ENCODE results near the gene PID1.

The PID1 gene

DNA sequence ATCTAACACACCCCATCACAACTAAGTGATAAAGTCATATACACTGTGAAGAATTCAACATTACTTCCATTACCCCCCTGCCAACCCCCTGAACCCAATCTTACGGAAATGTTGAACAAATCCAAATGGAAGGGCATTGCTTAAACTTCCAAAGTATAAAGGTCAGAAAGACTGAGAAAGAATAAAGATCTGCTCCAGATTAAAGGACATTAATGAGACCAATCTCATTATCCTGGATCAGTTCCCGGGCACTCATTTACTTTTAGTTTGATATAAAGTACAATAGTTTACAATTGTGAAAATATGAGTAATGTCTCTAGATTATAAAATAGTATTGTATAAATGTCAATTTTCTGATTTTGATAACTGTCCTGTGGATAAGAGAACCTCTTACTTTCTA, 229.4 kb downstream of the PID1 start:
- no peaks in the 10 kb centered on the region for H3K27me3 Mint-ChIP-seq (ENCODE audit: low read depth)
- H3K4me1 Mint-ChIP-seq (ENCODE audit: low read depth) = no peaks in the 10 kb centered on the region
- no peak for DNase-seq (ENCODE audit: low spot score)
- H3K27ac Mint-ChIP-seq = no peak overlapping the region
- H3K36me3 Mint-ChIP-seq (ENCODE audit: low read depth) = no peaks in the 10 kb centered on the region
- peaks cover 7% of the 10 kb centered on the region for H3K9me3 Mint-ChIP-seq
- H3K4me3 Mint-ChIP-seq = no peak overlapping the region

DNA sequence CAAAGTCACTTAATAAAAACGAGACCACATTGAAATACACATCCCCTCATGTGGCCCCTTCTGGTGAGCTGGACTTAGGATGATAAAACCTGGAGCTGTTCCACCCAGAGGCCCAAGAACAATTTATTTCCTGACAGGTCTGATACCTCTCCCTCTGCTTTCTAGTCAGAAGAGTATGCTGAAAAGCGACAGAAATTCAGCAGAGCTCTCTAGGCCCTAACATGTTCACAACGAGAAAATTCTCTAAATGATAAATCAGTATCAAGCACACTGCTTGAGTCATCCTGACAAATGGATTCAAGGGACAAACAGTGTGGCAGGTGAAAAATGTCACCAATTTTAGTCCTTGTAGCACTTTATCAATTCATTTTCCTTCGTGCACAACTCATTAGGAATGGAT, 233.5 kb downstream of the PID1 start:
- no peaks in the 10 kb centered on the region for H3K27me3 Mint-ChIP-seq (ENCODE audit: low read depth)
- DNase-seq (ENCODE audit: low spot score) = no peak
- H3K9me3 Mint-ChIP-seq = no peaks in the 10 kb centered on the region
- H3K36me3 Mint-ChIP-seq (ENCODE audit: low read depth) = no peaks in the 10 kb centered on the region
- no peak overlapping the region for H3K27ac Mint-ChIP-seq
- no peak overlapping the region for H3K4me3 Mint-ChIP-seq
- no peaks in the 10 kb centered on the region for H3K4me1 Mint-ChIP-seq (ENCODE audit: low read depth)

DNA sequence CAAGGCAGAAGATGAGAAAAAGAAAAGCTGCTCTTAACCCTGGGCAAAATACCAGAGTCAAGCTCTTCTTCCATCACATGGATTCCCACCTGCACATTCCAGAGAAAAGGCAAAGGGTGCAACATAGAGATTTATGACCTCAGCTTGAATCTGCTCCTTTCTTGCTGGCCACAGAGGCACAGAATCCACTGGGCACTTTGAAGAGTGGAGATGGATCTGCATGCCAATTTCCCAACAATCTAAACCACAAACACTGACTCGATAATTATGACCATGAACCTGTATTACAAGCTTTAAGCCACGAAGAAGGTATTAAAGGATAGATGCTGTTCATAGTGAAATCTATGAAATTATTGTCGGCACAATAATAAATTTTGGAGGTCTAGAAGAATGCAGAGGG, 237.3 kb downstream of the PID1 start:
- no peaks in the 10 kb centered on the region for H3K36me3 Mint-ChIP-seq (ENCODE audit: low read depth)

DNA sequence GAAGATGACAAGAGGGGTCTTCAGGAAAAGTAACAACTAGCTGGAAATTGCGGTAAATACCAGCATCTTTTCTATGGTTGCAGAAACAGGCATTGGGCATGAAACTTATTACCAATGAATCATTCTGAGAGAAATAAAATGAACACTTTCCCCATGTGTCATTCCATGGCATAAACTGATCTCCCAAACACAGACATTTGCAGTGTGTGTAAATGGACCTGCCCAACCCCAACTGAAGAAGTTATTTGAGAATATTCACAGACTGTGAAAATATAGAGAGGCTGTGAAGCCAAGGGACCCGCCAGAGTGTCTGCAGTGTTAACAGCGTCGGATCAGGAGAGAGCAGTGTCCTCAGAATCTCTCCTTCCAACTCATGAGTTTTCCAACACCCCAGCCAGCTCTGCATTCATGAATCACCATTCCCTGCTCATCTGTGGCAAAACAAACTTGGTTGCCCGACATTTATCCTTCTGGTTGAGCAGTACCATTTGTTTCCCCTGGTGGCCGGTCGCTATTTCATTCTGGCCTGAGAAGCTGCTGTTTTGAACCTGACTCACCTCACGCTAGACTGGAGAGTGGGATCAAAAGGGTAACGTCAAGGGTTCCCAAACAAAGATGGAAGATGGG, 238.4 kb downstream of the PID1 start:
- no peak overlapping the region for H3K27ac Mint-ChIP-seq
- no peaks in the 10 kb centered on the region for H3K4me1 Mint-ChIP-seq (ENCODE audit: low read depth)
- no peak overlapping the region for H3K4me3 Mint-ChIP-seq
- no peak for DNase-seq (ENCODE audit: low spot score)
- H3K36me3 Mint-ChIP-seq (ENCODE audit: low read depth) = no peaks in the 10 kb centered on the region
- H3K27me3 Mint-ChIP-seq (ENCODE audit: low read depth) = no peaks in the 10 kb centered on the region
- H3K9me3 Mint-ChIP-seq = peaks cover 18% of the 10 kb centered on the region

More for the DNA sequence above, 237.3 kb downstream of the PID1 start:
- no peak overlapping the region for H3K4me3 Mint-ChIP-seq
- peaks cover 13% of the 10 kb centered on the region for H3K9me3 Mint-ChIP-seq
- no peak overlapping the region for H3K27ac Mint-ChIP-seq
- H3K4me1 Mint-ChIP-seq (ENCODE audit: low read depth) = no peaks in the 10 kb centered on the region
- no peaks in the 10 kb centered on the region for H3K27me3 Mint-ChIP-seq (ENCODE audit: low read depth)
- DNase-seq (ENCODE audit: low spot score) = no peak

DNA sequence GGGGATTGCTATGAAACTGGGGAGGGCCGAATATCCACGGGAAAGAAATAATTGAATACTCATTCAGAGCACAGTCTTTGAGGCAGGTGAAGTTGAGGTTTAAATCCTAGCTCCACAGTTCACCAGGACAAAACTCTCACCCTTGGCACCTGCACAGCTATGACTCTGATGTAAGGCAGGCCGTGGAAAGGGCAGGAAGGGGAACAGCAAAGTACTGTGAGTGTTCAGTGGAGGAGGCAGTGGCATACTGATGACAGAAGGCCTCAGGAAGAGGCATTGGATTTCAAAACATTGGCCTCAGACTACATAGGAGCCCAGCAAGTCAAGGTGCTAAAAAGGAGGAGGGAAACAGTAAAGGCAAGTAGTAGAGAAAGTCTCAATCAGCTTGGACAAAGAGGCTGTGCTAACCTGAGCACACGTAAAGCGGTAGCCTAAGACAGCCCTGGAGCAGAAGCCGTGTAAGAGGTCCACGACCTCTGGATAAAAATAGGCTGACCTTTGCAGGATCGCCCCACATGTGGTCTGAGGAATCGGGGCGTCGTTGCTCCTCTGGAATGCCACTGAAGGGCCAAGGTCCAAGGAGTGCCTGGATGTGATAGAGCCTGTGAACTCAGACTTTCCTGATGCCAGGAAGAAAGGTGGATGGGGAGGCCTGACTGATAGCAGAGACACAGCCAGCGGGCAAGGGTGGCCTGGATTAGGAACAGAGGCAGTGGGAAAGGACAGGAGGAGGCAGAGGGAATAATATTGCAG, 243.6 kb downstream of the PID1 start:
- H3K4me3 Mint-ChIP-seq = no peak overlapping the region
- DNase-seq (ENCODE audit: low spot score) = no peak
- H3K27me3 Mint-ChIP-seq (ENCODE audit: low read depth) = no peaks in the 10 kb centered on the region
- no peak overlapping the region for H3K27ac Mint-ChIP-seq
- peaks cover 34% of the 10 kb centered on the region for H3K9me3 Mint-ChIP-seq
- no peaks in the 10 kb centered on the region for H3K36me3 Mint-ChIP-seq (ENCODE audit: low read depth)
- no peaks in the 10 kb centered on the region for H3K4me1 Mint-ChIP-seq (ENCODE audit: low read depth)

DNA sequence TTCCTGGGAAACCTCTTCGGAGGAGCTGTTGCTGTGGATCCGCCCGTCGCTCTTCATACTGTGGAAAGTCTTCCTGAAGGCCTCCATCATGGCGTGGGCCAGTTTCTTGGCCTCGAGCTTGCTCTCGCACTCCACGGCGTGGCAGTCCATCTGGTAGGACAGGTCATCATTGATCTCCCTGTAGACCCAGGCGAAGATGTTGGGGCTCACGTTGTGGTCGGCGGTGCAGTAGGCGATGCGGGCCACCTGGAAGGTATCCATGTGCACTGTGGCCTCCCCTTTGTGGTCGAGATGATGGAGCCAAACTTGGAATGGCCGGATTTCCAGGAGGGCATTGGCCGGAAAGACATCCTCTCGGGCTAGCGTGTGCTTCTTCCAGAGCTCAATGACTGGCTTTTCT, 245.4 kb downstream of the PID1 start:
- DNase-seq (ENCODE audit: low spot score) = no peak
- Mint-ChIP-seq H3K4me1 (ENCODE audit: low read depth) (no peaks in the 10 kb centered on the region), H3K9me3 (peaks cover 32% of the 10 kb centered on the region), H3K27ac (no peak overlapping the region), H3K27me3 (ENCODE audit: low read depth) (no peaks in the 10 kb centered on the region), H3K36me3 (ENCODE audit: low read depth) (no peaks in the 10 kb centered on the region), H3K4me3 (no peak overlapping the region)

DNA sequence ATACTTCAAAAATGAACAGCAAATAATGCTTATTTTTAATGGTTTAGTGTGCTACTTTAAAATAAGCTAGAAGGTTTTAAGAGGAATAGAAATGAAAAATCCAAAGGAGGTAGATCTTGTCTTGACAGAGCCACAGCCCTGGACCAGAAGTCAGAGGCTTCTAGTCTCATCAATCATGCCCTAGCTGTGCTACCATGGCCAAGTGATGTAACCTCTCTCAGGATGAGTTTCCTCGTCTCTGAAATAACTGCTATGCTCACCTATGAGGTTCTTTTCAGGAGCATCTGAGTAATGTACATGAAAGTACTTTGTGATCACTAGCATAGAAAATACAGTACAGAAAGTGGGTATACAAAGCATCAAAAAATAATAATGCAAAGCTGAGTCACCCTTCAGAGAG, 248.4 kb downstream of the PID1 start:
- no peak for DNase-seq (ENCODE audit: low spot score)
- Mint-ChIP-seq H3K4me1 (ENCODE audit: low read depth) (no peaks in the 10 kb centered on the region), H3K27me3 (ENCODE audit: low read depth) (no peaks in the 10 kb centered on the region), H3K27ac (no peak overlapping the region), H3K4me3 (no peak overlapping the region), H3K9me3 (peaks cover 28% of the 10 kb centered on the region), H3K36me3 (ENCODE audit: low read depth) (no peaks in the 10 kb centered on the region)

DNA sequence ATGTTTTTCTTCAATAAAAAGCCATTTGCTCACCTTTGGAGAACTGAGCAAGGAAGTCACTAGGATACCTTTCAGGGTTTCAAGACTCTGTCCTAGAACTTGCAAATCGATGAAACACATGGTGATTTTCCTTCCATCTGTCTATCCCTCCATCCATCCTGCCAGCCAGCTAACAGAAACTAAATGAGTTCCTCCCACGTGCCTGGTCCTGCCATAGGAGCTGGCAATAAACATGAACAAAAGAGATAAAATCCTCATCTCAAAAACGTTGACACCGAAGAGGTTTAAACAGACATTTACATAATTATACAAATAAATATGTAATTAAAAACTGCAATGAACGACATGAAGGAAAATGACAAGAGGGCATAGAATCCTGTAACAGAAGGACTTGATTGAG, 249.0 kb downstream of the PID1 start:
- no peak overlapping the region for H3K4me3 Mint-ChIP-seq
- H3K27ac Mint-ChIP-seq = no peak overlapping the region
- peaks cover 25% of the 10 kb centered on the region for H3K9me3 Mint-ChIP-seq

DNA sequence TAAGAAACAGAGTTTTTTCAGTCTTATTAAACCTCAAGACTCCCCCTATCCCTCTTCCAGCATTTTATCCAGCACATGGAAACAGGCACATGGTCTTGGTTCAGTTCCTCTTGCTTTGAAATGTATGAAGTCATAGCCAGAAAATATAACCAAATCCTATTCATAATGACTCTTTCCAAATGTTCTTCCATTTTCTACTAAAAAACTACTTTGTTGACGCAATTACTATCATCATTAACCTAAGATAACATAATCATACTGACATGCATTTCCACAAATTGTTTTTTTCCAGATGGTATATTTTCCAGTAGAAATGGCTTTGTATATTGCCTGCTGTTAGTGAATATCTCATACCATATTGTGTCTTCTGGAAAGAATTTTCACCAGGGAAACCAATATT, 261.3 kb downstream of the PID1 start:
- no peak for DNase-seq (ENCODE audit: low spot score)
- no peaks in the 10 kb centered on the region for H3K36me3 Mint-ChIP-seq (ENCODE audit: low read depth)

More for the DNA sequence above, 249.0 kb downstream of the PID1 start:
- Mint-ChIP-seq H3K4me1 (ENCODE audit: low read depth) (no peaks in the 10 kb centered on the region), H3K36me3 (ENCODE audit: low read depth) (no peaks in the 10 kb centered on the region), H3K27me3 (ENCODE audit: low read depth) (no peaks in the 10 kb centered on the region)
- no peak for DNase-seq (ENCODE audit: low spot score)

DNA sequence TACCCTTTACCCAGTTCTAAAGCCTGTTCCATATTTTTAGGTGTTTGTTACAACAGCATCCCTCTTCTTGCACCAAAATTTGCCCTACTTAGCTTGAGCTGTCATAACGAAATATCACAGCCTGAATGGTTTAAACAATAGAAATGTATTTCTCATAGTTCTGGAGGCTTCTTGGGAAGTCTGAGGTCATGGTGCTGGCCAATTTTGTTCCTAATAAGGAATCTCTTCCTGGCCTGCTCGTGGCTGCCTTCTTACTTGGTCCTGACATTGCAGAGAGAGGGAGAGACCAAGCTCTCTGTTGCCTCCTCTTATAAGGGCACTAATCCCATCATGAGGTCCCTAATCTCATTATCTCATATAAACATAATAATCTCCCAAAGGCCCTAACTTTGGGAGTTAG, 267.8 kb downstream of the PID1 start:
- no peaks in the 10 kb centered on the region for H3K4me1 Mint-ChIP-seq (ENCODE audit: low read depth)
- no peak for DNase-seq (ENCODE audit: low spot score)
- H3K27ac Mint-ChIP-seq = no peak overlapping the region
- peaks cover 25% of the 10 kb centered on the region for H3K9me3 Mint-ChIP-seq
- no peaks in the 10 kb centered on the region for H3K36me3 Mint-ChIP-seq (ENCODE audit: low read depth)
- no peak overlapping the region for H3K4me3 Mint-ChIP-seq
- H3K27me3 Mint-ChIP-seq (ENCODE audit: low read depth) = no peaks in the 10 kb centered on the region

More for the DNA sequence above, 261.3 kb downstream of the PID1 start:
- no peaks in the 10 kb centered on the region for H3K27me3 Mint-ChIP-seq (ENCODE audit: low read depth)
- no peak overlapping the region for H3K27ac Mint-ChIP-seq
- peaks cover 3% of the 10 kb centered on the region for H3K9me3 Mint-ChIP-seq
- H3K4me3 Mint-ChIP-seq = no peak overlapping the region
- no peaks in the 10 kb centered on the region for H3K4me1 Mint-ChIP-seq (ENCODE audit: low read depth)

DNA sequence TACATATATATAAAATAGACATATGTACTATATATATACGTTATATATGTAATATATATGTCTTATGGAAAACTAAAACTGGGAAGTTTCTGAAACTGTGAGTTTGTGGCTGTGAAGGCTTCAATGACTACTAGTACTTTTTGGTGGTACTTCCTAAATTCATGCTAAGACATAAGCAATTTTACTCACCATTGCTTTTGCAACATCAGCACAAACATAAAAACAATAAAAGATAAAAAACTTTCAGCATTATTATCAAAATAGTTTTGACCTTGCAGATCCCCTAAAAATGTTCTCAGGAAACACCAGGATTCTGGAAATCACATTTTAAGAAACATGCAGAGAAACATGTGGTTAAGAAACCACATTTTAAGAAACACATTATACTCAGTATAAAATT, 269.9 kb downstream of the PID1 start:
- Mint-ChIP-seq H3K27ac (no peak overlapping the region), H3K4me1 (ENCODE audit: low read depth) (no peaks in the 10 kb centered on the region), H3K4me3 (no peak overlapping the region), H3K9me3 (peaks cover 28% of the 10 kb centered on the region), H3K36me3 (ENCODE audit: low read depth) (no peaks in the 10 kb centered on the region), H3K27me3 (ENCODE audit: low read depth) (no peaks in the 10 kb centered on the region)
- DNase-seq (ENCODE audit: low spot score) = no peak

DNA sequence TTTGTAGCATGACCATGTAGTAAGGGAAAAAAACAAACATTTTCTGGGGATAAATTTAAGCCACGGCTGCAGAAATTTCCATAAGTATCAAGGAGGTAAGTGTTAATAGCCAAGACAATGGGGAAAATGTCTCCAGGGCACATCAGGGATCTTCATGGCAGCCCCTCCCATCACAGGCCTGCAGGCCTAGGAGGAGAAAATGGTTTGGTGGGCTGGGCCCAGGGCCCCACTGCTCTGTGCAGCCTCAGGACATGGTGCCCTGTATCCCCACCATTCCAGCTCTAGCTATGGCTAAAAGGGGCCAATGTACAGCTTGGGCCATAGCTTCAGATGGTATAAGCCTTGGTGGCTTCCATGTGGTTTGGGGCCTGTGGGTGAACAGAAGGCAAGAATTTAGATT, 271.8 kb downstream of the PID1 start:
- H3K4me3 Mint-ChIP-seq = no peak overlapping the region
- H3K27ac Mint-ChIP-seq = no peak overlapping the region
- no peaks in the 10 kb centered on the region for H3K4me1 Mint-ChIP-seq (ENCODE audit: low read depth)
- no peaks in the 10 kb centered on the region for H3K36me3 Mint-ChIP-seq (ENCODE audit: low read depth)
- no peaks in the 10 kb centered on the region for H3K27me3 Mint-ChIP-seq (ENCODE audit: low read depth)
- peaks cover 28% of the 10 kb centered on the region for H3K9me3 Mint-ChIP-seq
- DNase-seq (ENCODE audit: low spot score) = no peak

DNA sequence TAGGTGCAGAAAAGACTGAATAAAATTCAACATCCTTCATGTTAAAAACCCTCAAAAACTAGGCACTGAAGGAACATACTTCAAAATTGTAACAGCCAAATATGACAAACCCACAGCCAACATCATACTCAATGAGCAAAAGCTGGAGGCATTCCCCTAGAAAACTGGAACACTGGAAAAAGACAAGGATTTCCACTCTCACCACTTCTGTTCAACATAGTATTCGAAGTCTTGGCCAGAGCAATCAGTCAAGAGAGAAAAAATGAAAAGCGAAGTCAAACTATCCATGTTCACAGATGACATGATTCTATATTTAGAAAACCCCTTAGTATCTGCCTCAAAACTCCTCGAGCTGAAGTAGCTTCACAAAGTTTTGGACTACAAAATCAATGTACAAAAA, 282.3 kb downstream of the PID1 start:
- H3K4me1 Mint-ChIP-seq (ENCODE audit: low read depth) = no peaks in the 10 kb centered on the region
- no peak overlapping the region for H3K4me3 Mint-ChIP-seq
- no peak overlapping the region for H3K27ac Mint-ChIP-seq
- no peak for DNase-seq (ENCODE audit: low spot score)
- peaks cover 12% of the 10 kb centered on the region for H3K9me3 Mint-ChIP-seq
- H3K36me3 Mint-ChIP-seq (ENCODE audit: low read depth) = no peaks in the 10 kb centered on the region
- H3K27me3 Mint-ChIP-seq (ENCODE audit: low read depth) = no peaks in the 10 kb centered on the region

DNA sequence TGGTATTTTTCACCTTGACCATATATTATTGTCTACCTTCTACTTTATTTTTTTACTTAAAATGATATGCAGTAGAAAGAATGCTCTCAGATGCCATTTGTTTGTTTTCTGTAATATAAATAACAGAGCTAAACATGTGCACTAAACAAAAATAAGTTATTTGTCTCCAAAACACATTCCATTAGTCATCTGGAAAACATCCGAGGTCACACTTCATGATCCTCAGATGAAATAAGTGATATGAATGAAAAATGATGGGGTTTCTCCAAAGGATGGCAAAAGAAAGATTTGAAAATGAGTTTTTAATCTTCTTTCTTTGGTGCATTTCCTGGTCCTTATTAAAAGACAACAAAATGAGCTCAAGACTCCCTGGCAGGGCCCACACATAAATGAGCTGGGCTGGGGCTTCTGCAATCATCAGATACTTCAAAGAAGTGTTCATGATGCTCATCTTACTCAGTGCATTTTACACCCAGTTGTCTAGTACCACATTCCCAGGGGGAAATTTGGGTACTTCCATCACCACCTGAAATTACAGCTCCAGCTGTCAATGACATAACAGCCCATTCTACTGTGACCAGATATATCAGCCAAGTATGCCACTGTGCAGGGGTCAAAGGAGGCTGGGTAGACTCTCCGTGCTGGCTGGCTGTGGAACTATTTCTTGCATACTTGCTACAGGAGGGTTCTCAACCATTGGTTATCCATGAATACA, 283.5 kb downstream of the PID1 start:
- H3K9me3 Mint-ChIP-seq = peaks cover 15% of the 10 kb centered on the region
- no peaks in the 10 kb centered on the region for H3K4me1 Mint-ChIP-seq (ENCODE audit: low read depth)
- H3K27ac Mint-ChIP-seq = no peak overlapping the region
- no peaks in the 10 kb centered on the region for H3K36me3 Mint-ChIP-seq (ENCODE audit: low read depth)
- H3K4me3 Mint-ChIP-seq = no peak overlapping the region
- DNase-seq (ENCODE audit: low spot score) = no peak
- H3K27me3 Mint-ChIP-seq (ENCODE audit: low read depth) = no peaks in the 10 kb centered on the region
